Right lobe of liver (tissue), 6 donors: ENCODE results near the gene PHETA1. TPM values are rescaled to one million over a fixed set of nuclear protein-coding genes. Genes with fewer than 3 reads are reported as not detected.
A peak's percentile ranks its signal among the peaks of the same experiment; 100 is the strongest.

Experiments
- ATAC-seq, 4 donors: fragments of 200-7000 bp; cut with Tn5 transposase; one replicate each; pipeline ENCODE4 v1.9.1; 2020; ENCODE audit warnings: mild to moderate bottlenecking in 4 of 4, moderate library complexity in 4 of 4
- DNase-seq, 3 donors: peaks; one replicate each; pipeline ENCODE4 v3.0.0-alpha.2; 2020
- H3K27ac ChIP-seq, 3 donors: fragments of 200-600 bp; one replicate each; pipeline ENCODE4 v1.8.0; 2022
- H3K27me3 ChIP-seq, 2 donors: fragments of 200-600 bp; one replicate each; pipeline ENCODE4 v1.8.0; 2022
- H3K36me3 ChIP-seq, 4 donors: fragments of 200-600 bp; sonication (generic) in 1 of 4; one replicate each; pipeline versions ENCODE4 v1.5.1 to v1.8.0; 2017 to 2022; ENCODE audit warnings: control low read depth in 1 of 4
- H3K4me1 ChIP-seq, 4 donors: fragments of 200-600 bp; sonication (generic) in 1 of 4; one replicate each; pipeline versions ENCODE4 v1.5.1 to v1.8.0; 2017 to 2022; ENCODE audit warnings: control low read depth in 1 of 4
- H3K4me3 ChIP-seq, 3 donors: fragments of 200-600 bp; one replicate each; pipeline ENCODE4 v1.8.0; 2022
- H3K9me3 ChIP-seq, 4 donors: fragments of 200-600 bp; sonication (generic) in 1 of 4; one replicate each; pipeline versions ENCODE4 v1.5.1 to v1.8.0; 2017 to 2022; ENCODE audit warnings: control low read depth in 1 of 4
- POLR2A ChIP-seq: fragments of 450-650 bp; IDR thresholded peaks from one replicate; pipeline ENCODE4 v1.6.1; 2017; ENCODE audit warnings: antibody characterized with exemption, mild to moderate bottlenecking
- WGBS: methylation state at CpG from one replicate; pipeline ENCODE4 v1.1.6; 2018; ENCODE audit warnings: low coverage, low lambda C conversion rate; ENCODE audit not compliant: insufficient coverage; ENCODE audit errors: missing lambda C conversion rate; 5-methylcytosine and 5-hydroxymethylcytosine counted together
- intact Hi-C, 2 donors: fragments of 100-400 bp; cut with DNase I; formaldehyde crosslinking; loops; one replicate each; pipeline versions ENCODE4 v1.11.2 to v1.14.1; 2022
- total RNA-seq, 6 experiments: library from RNA; depleted of rRNA in 2 of 6; stranded (reverse); fragments of >200 nt in 2 of 6; fragmentation: NEBNext Ultra II Directional in 3 of 6; extraction: Animal tissue kit (Norgen Biotek cat#: 25700) in 3 of 6; gene quantifications; one replicate each; pipeline versions ENCODE4 v1.1.0 to v1.2.4, GENCODE V29; 2016 to 2023
- TF ChIP-seq, protein P1 (sequence below), 4 donors: fragments of 200-600 bp in 3 of 4; fragments of 450-650 bp in 1 of 4; IDR thresholded peaks; one replicate each; pipeline versions ENCODE4 v1.5.1 to v1.8.0; 2016 to 2022; ENCODE audit warnings: antibody characterized with exemption in 4 of 4, mild to moderate bottlenecking in 2 of 4
- donor health status: DM: no; HTN: yes; CAD: no.
- donor health status: DM: no; HTN: no; CAD: no.
- donor health status: DM: no; HTN: no; CAD: no.
- donor health status: DM: no; HTN: yes; CAD: no.
- donor health status: DM: no; HTN: yes; CAD: no.

PHETA1 gene
- total RNA-seq, 6 experiments from 2014 or later = 4.2 to 14.8 (median 7.0) TPM

DNA sequence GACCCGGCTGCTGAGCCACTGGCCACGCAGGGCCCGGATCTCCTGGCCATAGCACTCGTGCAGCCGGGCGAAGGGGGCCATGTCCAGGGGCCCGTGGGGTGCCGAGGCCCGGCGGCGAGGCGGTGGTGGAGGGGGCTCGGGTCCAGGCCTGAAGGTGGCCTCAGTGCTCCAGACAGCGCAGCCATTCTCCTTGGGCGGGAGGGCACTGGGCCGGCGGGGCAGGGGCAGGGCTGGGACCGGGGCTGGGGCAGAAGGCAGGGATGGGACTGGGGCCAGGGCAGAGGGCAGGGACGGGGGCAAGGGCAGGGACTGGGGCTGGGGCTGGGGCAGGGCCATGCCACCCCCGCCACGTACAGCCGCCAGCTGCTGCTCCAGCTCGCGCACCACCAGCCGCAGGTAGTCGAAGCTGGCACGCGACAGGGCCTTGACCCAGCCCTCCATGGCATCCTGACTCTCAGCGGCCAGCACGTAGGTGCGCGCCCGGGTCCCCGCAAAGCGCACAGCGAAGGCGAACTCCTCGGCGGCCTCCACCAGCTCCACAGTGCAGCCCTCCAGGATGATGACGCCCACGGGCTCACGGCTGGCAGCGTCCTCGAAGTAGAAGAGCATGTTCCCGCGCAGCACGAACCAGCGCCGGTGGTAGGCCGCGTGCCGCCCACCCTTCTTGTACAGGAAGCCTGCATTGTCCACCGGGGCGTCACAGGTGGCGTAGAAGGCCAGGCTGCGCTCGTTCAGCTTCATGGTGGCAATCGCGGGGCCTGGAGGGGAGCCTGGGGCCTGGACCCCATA lies 6.0 kb downstream of the PHETA1 start:
- ATAC-seq (peak in 3 of 4 donors; percentile 1 to 2 (median 1)), DNase-seq (peak in 1 of 3 donors; percentile 56)
- TF ChIP-seq, protein P1, sequence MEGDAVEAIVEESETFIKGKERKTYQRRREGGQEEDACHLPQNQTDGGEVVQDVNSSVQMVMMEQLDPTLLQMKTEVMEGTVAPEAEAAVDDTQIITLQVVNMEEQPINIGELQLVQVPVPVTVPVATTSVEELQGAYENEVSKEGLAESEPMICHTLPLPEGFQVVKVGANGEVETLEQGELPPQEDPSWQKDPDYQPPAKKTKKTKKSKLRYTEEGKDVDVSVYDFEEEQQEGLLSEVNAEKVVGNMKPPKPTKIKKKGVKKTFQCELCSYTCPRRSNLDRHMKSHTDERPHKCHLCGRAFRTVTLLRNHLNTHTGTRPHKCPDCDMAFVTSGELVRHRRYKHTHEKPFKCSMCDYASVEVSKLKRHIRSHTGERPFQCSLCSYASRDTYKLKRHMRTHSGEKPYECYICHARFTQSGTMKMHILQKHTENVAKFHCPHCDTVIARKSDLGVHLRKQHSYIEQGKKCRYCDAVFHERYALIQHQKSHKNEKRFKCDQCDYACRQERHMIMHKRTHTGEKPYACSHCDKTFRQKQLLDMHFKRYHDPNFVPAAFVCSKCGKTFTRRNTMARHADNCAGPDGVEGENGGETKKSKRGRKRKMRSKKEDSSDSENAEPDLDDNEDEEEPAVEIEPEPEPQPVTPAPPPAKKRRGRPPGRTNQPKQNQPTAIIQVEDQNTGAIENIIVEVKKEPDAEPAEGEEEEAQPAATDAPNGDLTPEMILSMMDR (IDR thresholded peaks at IDR 0.05) = no peak
- no peak for TF ChIP-seq POLR2A
- WGBS = 50% methylated on average over 2 of the region's 59 CpGs
- Histone ChIP-seq H3K27ac (peak overlapping the region in 1 of 3 donors; percentile 42), H3K27me3 (no peaks in the 10 kb centered on the region), H3K4me3 (no peak overlapping the region), H3K36me3 (no peaks in the 10 kb centered on the region), H3K4me1 (peaks cover 0 to 44% (median 10%) of the 10 kb centered on the region in 4 donors), H3K9me3 (no peaks in the 10 kb centered on the region)
- intact Hi-C loops = no loop called here

- WGBS = no CpG with 5 or more reads among the region's 18 CpGs
- no peak overlapping the region for H3K4me3 ChIP-seq
- peak overlapping the region in 1 of 3 donors; percentile 42 for H3K27ac ChIP-seq
- ATAC-seq (peak; percentile 37 to 62 (median 58)), DNase-seq (peak; percentile 63 to 82 (median 74))
- TF ChIP-seq, protein P1 (IDR thresholded peaks at IDR 0.05) = no peak
- TF ChIP-seq POLR2A = no peak
- no peaks in the 10 kb centered on the region for H3K9me3 ChIP-seq
- no peaks in the 10 kb centered on the region for H3K27me3 ChIP-seq
- H3K36me3 ChIP-seq = no peaks in the 10 kb centered on the region
- H3K4me1 ChIP-seq = peaks cover 0 to 35% (median 2%) of the 10 kb centered on the region in 4 donors
- intact Hi-C loops = no loop called here
These were observed 6.9 kb downstream of the PHETA1 start for GRCh38 chr12:111361717-111362576.

DNA sequence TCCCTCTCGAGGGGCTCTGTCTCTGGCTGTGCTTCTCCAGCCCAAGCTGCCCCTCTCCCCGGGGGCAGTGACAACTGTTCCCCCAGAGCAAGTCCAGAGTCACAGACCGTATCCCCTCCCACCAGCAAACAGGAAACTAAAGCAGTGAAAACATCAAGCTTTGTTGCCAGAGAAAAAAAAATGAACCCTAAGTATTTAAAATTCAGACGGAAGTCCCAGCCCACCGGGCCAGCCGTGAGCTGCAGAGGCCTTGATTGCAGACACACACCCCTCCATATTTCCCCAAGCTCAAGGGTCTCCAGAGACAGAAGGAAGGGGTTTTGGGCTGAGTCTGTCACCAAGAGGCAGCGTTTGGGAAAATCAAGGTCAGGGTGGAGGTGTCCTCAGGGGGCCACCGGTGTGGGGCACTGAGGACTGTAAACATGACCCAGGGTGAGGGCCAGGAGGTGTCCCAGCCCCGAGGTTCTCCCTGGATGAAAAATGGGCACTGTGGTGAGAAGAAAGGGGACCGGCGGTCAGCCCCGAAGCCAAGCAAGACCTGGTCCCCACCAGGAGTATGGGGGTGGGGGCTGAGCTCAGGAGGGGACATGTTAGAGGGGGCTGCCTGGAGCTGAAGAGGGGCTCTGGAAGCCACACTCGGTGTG lies 7.7 kb downstream of the PHETA1 start:
- intact Hi-C loops = no loop called here
- peak in 1 of 4 donors; percentile 1 for ATAC-seq
- TF ChIP-seq, protein P1 (IDR thresholded peaks at IDR 0.05) = no peak
- TF ChIP-seq POLR2A = no peak
- DNase-seq = no peak
- Histone ChIP-seq H3K27ac (no peak overlapping the region), H3K9me3 (no peaks in the 10 kb centered on the region), H3K4me1 (peaks cover 0 to 35% (median 2%) of the 10 kb centered on the region in 4 donors), H3K36me3 (no peaks in the 10 kb centered on the region), H3K27me3 (no peaks in the 10 kb centered on the region), H3K4me3 (no peak overlapping the region)
- WGBS = 38% methylated on average over 8 of the region's 13 CpGs

DNA sequence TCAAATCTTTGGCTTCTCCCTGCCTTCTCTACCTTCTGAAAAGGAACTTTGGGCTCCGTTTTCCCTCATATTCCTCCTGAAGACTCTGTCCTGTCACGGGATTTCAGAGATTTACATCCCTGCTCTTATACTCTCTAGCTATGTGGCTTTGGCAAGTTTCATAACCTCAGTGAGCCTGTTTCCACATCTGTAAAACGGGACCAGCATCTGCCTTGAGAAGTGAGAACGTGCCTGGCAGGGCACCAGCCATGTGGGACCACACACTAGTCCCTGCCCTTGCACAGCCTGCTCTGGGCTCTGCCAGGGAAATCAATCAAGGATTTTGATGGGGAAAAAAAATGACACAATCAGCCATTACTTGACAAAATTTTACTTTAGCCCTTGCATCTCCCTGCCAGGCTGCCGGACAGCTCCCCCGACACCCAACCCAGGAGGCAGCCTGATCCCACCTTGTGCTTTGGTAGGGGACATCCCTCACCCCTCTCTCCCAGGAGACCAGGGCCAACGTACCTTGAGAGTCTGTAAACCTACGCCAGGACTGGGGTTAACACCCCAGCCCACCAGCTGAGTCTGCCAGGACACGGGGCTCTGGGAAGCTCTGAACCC lies 8.5 kb downstream of the PHETA1 start:
- Histone ChIP-seq H3K4me1 (peaks cover 0 to 35% (median 2%) of the 10 kb centered on the region in 4 donors), H3K27me3 (no peaks in the 10 kb centered on the region), H3K27ac (no peak overlapping the region), H3K36me3 (no peaks in the 10 kb centered on the region), H3K9me3 (no peaks in the 10 kb centered on the region), H3K4me3 (no peak overlapping the region)
- intact Hi-C loops = no loop called here
- no peak for TF ChIP-seq POLR2A
- TF ChIP-seq, protein P1 (IDR thresholded peaks at IDR 0.05) = no peak
- 76% methylated on average over 7 of the region's 9 CpGs for WGBS
- DNase-seq (no peak), ATAC-seq (no peak)
